NCI-H1694 (cell line): ENCODE results near the gene CSPG4.
"Not testable (repeated sequence)": the region's sequence is repeated elsewhere in the genome, so short reads cannot be mapped to it uniquely, and the experiment has no call there.

ENCODE experiments used
- DNase-seq: peaks from one replicate; lab custom pipeline; 2025; lab: John Stamatoyannopoulos, UW

Gene CSPG4

GRCh38 chr15:75648156-75649000 lies 64.3 kb downstream of the CSPG4 start:
- DNase-seq: no peak

DNA sequence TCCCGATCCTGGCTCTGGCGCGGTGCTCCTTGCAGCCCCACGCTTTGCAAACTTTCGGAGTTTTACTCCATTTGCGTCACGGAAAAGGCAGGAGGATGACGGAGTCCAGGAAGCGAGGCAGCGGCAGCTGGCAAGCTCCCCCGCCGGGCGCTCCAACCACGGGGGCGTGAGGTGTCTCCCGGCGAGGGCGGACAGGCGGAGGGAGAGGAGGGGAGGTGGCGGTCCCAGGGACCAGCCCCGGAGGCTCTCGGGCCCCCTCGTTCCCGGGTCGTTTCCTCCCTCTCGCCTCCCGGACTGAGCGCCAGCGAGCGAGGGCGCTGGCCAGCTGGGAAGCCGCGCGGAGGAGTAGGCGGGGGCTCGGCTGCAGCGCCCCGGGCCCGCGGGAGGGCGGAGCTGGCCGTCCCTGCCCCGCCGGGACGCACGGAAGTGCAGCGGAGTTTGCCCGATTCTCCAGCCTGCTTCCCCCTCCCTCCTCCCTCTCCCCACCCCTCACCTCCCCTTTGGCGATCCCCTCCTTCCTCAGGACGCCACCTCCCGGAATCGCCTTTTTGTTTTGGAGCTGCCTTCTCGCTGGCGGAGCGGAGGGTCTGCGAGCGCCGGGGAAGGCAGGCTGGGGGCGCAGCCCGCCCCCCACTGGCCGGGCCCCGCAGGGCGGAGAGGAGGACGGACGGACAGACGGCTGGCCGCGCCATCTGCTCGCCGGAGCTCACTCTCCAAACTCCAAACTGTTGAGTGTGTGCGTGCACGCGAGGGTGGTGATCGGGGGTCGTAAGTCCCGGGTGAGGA lies 65.1 kb downstream of the CSPG4 start, which contains the start of gene SNX33:
Gene SNX33 (plus strand): TSS at position 543 of the 786 bp plus-strand sequence. CDS start 1,191 bp downstream, outside the sequence.
- peak; percentile 21 for DNase-seq

GRCh38 chr15:75646944-75647364 lies 65.7 kb downstream of the CSPG4 start:
- DNase-seq: no peak

DNA sequence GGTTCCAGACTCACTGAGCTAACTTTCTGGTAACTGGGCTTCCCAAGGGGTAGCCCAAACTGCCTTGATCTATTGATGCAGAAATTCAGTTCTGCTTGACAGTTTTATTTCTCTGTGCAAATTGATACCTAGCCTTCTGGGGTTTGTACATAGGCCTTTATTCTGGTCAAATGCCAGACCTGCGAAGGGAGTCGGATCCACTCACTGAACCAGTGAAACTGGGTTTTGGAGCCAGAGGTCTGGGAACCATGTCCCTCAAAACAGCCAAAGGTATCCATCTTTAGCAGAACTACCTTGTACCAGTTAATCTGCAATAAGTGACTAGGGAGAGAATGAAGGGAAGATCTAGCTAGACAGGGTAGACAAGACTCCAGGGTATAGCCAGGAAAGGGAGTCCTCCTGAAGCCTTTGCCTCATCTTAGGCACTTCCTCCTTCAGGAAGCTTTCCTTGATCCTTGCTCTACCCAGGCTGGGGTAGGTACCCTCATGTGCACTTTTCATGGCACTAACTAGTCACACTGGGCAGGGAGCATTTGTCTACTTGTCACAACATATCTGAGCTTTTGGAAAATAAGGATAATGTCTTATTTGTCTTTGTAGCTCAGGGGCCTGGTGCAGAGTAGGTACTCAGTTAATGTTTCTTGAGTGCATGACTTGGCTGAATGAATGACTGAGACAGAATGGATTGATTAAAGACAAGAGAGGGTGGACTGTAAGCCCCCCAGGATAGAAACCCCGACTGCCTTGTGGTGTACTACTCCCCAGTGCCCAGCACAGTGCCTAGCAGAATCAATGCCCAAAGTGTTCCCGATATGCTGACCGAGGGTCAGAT lies 66.3 kb downstream of the CSPG4 start:
- no peak for DNase-seq

DNA sequence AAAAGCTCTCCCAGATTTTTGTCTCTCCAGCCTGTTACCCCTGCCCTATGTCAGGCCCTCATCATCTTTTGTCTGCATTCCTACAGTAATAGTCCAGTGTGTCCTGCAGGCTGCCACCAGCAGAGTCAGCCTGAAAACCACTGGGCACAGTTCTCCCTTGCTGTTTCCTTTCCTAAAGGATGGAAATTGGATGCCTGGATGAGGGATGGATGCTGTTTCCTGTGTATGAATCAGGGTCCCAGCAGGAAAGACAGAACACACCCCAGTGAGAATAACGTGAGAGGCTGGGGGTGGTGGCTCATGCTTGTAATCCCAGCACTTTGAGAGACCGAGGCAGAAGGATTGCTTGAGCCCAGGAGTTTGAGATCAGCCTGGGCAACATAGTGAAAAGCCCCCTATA lies 68.3 kb downstream of the CSPG4 start:
- no peak for DNase-seq

DNA sequence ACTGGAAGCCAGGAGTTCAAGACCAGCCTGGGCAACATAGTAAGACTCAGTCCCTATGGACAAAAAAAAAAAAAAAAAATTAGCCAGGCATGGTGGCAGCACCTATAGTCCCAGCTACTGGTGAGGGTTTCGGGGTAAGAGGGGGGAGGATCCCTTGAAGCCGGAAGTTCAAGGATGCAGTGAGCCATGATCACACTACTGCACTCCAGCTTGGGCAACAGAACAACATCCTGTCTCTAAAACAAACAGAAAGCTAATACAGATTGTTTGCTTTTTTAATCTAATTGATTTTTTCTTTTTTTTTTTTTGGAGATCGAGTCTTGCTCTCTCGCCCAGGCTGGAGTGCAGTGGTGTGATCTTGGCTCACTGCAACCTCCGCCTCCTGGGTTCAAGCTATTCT lies 71.0 kb downstream of the CSPG4 start:
- no peak for DNase-seq

DNA sequence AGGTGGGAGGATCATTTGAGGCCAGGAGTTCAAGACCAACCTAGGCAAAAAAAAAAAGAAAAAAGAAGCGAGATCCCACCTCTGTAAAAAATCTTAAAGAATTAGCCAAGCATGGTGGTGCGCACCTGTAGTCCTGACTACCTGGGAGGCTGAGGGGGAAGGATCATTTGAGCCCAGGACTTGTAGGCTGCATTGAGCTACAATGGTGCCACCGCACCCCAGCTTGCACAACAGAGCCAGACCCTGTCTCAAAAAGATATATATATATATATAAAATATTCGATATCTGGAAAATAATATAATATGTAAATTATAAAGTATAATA lies 71.5 kb downstream of the CSPG4 start:
- DNase-seq: no peak

GRCh38 chr15:75640483-75641178 lies 72.0 kb downstream of the CSPG4 start:
- DNase-seq: peak; percentile 68

DNA sequence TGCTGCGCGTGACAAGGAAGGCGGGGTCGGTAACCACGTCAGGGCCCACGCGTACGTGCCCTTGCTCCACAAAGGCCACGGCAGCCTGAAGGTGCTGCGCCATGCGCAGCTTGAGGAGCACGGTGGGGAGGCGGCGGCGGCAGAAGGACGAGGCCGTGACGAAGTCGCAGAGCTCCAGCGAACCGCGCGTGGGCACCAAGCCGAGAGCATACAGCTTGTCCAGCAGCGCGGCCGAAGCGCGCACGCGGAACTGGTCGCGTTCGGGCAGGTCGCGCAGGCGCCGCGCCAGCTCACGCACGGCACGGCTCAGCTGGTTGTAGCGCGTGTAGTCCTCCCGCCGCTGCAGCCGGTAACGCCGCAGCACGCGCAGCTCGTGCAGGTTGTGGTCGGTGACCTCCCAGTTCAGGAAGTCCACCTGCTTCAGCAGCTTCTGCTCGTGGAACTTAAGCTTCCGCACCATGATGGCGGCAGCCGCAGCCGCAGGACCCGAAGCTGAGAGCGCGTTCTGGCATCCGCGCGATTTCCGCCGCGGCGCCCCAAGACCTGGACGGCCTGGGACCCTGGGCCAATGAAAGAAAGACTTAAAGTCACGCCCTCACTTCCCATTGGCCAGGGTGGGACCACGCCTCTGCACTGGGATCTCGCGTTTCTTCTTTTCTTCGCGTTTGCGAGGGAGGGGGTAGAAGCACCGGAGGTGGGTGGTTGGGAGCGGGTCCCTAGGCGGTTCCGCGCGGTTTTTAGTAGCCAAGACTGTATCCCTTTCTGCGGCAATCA lies 72.8 kb downstream of the CSPG4 start, which contains the start of gene IMP3:
Gene IMP3 (minus strand): TSS at position 516 of the 774 bp plus-strand sequence. CDS start 56 bp downstream, at position 460.
- peak; percentile 96 for DNase-seq

GRCh38 chr15:75639191-75639708 lies 73.4 kb downstream of the CSPG4 start:
- DNase-seq: no peak

GRCh38 chr15:75637245-75638009 lies 75.2 kb downstream of the CSPG4 start:
- DNase-seq: no peak

- DNase-seq: no peak
Observed at GRCh38 chr15:75636026-75636425, 76.6 kb downstream of the CSPG4 start.

GRCh38 chr15:75633922-75634321 lies 78.7 kb downstream of the CSPG4 start:
- DNase-seq: not testable (repeated sequence)

DNA sequence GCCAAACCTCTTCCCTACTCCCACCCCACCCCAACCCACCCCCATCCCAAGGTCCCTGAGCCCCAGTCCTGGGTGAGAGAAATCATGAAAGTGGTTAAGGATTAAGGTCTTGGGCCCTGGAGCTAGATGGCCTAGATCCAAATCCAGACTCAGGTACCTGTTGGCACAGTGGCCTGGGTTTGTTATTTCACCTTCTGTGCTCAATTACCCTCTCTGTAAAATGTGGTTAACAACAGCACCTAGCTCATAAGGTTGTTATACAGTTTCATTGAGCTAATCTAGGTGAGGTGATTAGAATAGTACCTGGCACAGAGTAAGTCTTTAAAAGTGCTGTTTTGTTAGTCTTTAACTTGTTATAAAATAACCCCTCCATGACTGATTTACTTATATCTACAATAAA lies 80.7 kb downstream of the CSPG4 start:
- no peak for DNase-seq

DNA sequence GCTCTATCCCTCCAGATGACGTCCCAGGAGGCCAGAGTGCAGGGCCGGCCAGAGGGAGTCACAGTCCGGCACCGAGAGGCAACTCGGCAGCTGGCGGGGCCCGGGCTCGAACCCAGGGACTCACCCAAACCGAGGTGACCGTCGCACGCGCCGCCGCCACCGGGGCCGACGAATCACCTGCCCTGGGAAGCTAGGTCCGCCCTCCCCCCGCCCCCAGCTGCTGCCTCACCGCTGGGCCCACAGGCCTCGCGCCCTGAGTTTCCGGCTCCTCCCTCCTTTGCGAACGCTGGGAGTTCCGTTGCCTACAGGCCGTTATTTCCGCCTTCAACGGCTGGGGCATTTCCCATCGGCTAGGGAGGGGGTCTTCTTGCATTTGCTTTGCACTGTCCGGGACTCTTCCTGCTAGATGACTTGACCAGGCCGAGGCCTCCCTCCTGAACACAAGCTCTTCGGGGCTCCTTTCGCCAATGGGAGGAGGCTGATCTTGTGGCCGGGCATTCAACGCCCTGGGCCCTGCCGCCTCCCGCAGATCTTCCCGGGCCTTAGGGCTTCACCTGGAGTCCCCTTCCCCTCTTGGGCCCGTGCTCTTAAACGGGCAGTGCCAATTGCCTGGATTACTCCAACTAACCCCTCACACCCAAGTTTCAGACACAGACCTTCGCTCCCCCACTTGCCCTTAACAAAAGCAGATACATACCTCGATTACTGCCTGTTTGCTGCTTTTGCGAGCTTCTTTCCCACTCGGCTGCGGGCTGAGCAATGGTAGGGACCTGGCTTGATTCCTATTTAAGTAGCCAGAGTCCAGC lies 86.9 kb downstream of the CSPG4 start, which contains the start of gene SNUPN:
Gene SNUPN (minus strand): TSS at position 184 of the 806 bp plus-strand sequence. CDS start 4,674 bp downstream, outside the sequence.
- DNase-seq: peak; percentile 78
